ENCODE data around the gene CAPN11. TPM values are rescaled to one million over a fixed set of nuclear protein-coding genes. Genes with fewer than 3 reads are reported as not detected.

CAPN11 gene
- total RNA-seq, 2 experiments from 2014 or later: 0.13 TPM; not detected in 1

- H3K27ac Mint-ChIP-seq: no peak overlapping the region
- H3K4me3 Mint-ChIP-seq: no peak overlapping the region
- ChIA-PET CTCF (interaction anchor here (0.6 to 3.0 kb wide), 5 partner anchors 9 to 571 kb away, joined by 3 to 26 read pairs (median 5); partner anchors contain the start of genes HSP90AB1, SLC29A1 and SLC35B2), POLR2A (interaction anchor here (3.6 to 5.6 kb wide), 2 partner anchors 8 to 13 kb away, joined by 23 to 48 read pairs; partner anchors contain the start of genes HSP90AB1 and SLC29A1)
- no peak for DNase-seq
- peaks cover 8% of the 10 kb centered on the region for H3K36me3 Mint-ChIP-seq (ENCODE audit: low read depth)
- H3K4me1 Mint-ChIP-seq: peaks cover 27% of the 10 kb centered on the region
- no peaks in the 10 kb centered on the region for H3K9me3 Mint-ChIP-seq
- H3K27me3 Mint-ChIP-seq: no peaks in the 10 kb centered on the region
Measured at GRCh38 chr6:44233567-44234100, 75.0 kb downstream of the CAPN11 start.

Other genes starting within 250 kb of the CAPN11 start
- 10 to 100 TPM; 36.0 to 39.0 TPM for gene MRPL14, start 31.4 kb upstream of the CAPN11 start, total RNA-seq
- 10 to 100 TPM; 14.7 to 15.5 TPM for gene TMEM63B, start 31.3 kb upstream of the CAPN11 start, total RNA-seq
- gene MYMX, start 58.1 kb downstream of the CAPN11 start, total RNA-seq: not detected
- gene SLC29A1, start 64.8 kb downstream of the CAPN11 start, total RNA-seq: 10 to 100 TPM; 24.8 to 25.4 TPM
- 100 to 1,000 TPM; 478 to 479 TPM for gene HSP90AB1, start 88.3 kb downstream of the CAPN11 start, total RNA-seq
- gene SLC35B2, start 98.7 kb downstream of the CAPN11 start, total RNA-seq: 10 to 100 TPM; 35.8 to 37.2 TPM
- 10 to 100 TPM; 20.8 to 21.7 TPM for gene NFKBIE, start 106.7 kb downstream of the CAPN11 start, total RNA-seq
- gene TMEM151B, start 111.6 kb downstream of the CAPN11 start, total RNA-seq: not detected
- 10 to 100 TPM; 14.8 to 15.0 TPM for gene AARS2, start 154.5 kb downstream of the CAPN11 start, total RNA-seq
- not detected for gene SPATS1, start 183.8 kb downstream of the CAPN11 start, total RNA-seq
- 10 to 100 TPM; 23.8 to 24.2 TPM for gene CDC5L, start 228.9 kb downstream of the CAPN11 start, total RNA-seq

Measured in activated CD4-positive, alpha-beta memory T cell treated with anti-CD3 and anti-CD28 coated beads, Interleukin-2, amount 10 ng/mL, durations not matched to agents 7 days and 5 days (primary cell).